ENCODE measurements around the gene ZNF516.

The ZNF516 gene

DNA sequence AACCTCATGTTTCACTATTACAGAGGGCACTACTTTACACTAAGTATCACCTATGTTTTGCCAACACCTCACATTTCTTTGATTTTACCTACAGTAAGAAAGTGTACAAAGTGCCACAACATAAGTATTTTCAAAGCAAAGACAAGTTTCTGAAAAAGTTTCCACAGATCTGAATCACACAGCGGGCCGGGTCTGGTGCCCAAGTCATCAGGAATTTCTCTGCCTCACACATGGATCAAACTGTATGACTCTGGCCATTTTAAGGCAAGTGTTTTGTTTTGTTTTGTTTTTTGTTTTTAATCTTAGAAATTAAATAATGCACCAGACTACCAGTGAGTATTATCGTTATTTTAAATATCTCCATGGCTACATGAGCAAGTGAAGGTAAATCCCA is 73.4 kb downstream of the ZNF516 start:
- no peak for DNase-seq (ENCODE audit: low read depth)

DNA sequence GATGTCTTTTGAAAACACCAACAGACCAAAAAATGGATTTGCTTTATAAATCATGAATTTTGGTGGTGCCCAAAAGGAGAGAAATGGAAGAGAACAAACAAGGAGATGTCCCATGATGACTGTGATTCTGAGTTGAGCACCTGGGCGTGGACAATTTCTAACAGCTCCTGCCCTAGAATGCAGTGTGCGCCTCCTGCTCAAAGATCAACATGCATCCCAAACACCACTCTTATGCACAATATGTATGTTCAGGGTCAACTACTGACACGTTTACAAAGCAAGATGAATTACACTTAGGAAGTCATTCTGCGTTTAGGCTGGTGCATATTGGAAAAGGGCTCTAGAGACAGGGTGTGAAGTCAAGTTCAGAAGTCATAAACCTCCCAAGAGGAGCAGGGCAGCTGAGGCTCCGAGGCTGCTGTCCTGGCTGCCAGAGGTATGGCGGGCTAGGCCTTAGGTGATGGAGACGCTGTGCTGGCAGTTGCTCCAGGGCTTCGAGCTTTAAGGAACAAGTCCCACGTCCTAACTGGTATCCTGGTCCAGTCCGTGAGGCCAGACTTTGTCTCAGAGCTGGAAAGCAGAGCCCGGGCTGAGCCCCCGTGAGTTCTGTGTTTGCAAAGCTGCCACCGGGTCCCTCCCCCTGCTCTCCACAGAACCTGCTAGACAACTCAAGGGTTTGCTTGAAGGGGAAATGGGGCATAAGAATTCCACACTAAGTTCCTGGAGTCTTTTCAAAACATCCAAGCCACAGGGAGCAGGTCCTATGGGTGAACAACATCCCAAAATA is 74.0 kb downstream of the ZNF516 start:
- no peak for DNase-seq (ENCODE audit: low read depth)

DNA sequence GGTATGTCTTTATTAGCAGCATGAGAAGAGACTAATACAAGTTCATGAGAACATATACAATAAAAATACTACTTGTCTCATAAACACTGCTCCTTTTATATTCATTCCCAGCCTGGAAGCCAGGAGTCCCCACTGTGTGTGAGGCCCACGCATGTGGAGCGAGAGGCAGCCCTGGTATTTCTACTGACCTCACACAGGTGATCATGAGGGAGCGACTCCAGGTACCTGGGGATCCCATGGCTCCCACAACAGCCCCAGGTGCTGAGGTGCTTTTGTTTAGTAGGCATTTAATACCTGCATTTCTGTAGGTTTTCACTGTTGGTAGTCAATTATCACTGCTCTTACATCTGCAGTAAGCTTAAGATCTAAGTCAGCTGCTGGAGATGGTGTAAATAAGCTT is 75.2 kb downstream of the ZNF516 start:
- no peak for DNase-seq (ENCODE audit: low read depth)

DNA sequence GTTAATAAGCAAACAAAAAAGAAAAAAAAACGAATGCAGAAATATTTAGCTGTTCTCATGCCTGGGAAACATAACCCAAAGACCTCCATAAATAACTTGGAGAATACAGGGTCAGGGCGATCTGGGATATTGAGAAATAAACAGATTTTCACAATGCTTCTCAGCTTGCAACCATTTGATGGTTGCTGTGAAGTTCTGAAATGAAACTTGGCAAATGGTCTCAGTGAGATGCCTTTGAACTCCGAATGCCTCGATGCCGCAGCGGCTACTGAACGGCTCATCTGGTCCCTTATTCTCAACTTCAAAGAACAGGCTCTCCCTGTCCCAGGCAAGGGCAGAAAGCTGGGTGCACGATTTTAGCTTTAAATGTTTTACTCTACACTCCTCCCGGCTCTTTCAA is 78.1 kb downstream of the ZNF516 start:
- DNase-seq (ENCODE audit: low read depth), result no peak

DNA sequence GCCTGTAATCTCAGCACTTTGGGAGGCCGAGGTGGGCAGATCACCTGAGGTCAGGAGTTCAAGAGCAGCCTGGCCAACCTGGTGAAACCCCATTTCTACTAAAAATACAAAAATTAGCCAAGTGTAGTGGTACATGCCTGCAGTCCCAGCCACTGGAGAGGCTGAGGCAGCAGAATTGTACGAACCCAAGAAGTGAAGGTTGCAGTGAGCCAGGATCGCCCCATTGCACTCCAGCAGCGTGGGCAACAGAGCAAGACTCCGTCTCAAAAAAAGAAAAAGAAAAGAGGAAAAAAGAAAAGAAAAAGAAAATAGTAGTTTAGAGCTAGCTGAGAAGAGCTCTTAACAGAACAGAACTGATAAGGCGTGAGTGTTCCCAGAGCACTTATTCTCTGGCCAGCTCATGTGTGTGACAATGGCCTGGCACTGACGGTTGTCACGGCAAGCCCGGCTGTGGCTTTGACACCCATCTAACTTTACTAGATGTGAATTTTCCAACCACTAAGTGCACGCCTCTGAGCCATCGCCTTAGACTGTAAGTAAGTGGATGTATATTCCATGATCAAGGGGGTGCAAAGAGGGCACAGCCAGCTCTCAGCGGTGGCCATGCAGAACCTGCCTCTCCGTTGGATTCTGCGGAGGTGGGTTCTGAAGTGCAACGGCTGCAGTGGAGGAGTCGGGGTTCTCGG is 80.0 kb downstream of the ZNF516 start:
- no peak for DNase-seq (ENCODE audit: low read depth)

DNA sequence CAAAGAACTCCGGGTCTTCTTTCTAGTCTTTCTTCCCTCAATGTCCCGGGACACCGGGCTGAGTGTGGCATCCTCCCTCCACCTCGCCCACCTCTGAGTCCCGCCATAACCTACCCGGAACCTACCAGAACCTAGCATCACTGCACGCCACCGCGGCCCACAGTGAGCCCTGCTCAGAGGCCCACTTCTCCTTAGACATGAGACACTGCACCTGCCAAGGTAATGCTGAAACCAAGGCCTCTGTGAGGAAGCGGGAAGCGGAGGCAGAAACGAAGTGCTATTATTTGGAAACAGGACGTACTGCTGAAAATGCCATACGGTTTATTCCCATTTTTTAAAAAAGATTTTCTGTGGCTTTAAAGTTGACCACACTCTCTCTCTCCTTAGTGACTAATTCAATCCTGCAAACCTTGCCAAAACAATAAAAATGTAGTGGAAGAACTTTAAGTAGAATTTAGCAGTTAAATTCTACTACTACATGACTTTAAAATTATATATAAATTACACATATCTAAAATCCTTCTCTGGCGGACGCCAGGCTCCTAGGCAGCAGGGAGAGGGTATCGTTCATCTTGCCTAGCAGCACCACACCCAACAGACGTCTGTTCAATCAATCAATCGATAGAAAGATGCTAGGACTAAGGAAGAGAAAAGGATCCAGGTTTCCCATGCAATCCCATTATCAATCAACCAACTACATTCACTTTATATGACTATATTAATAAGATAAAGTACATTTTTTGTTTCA is 82.0 kb downstream of the ZNF516 start:
- no peak for DNase-seq (ENCODE audit: low read depth)

DNA sequence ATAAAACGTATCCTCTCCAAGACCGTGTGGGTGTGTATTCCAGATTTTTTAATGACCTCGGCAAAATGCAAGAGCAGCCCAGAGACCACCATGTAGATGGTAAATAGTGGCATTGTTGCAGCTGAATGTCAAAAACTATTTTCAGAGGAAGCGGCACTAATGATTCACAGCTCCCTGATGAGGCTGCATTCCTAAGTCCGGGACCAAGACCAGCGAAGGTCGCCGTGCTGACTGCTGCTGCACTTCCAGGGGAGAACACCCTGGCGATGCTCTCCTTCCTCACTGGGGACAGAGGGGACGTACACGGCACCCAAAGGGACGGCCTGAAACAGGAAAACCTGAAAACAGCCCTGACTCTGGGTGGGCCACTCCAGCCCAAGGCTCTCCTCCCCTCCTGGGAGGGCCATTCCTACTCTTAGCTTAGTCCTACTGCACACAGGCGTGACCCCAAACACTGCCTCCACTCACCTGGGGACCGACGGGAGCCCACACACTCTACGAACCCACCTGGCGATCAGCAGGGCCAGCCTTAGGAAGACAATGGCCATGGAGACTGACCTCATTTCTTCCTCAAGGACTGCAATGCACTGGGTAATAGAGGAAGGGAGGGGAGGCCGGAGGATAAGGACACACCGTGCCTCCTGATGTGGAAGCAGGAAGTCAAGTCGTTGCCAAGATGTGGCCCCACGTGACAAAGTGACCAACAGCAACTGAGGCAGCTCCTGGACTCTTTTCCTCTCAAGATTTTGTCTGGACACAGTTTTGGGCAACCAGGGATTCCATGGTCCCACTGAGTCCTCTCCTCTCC is 82.8 kb downstream of the ZNF516 start:
- no peak for DNase-seq (ENCODE audit: low read depth)

DNA sequence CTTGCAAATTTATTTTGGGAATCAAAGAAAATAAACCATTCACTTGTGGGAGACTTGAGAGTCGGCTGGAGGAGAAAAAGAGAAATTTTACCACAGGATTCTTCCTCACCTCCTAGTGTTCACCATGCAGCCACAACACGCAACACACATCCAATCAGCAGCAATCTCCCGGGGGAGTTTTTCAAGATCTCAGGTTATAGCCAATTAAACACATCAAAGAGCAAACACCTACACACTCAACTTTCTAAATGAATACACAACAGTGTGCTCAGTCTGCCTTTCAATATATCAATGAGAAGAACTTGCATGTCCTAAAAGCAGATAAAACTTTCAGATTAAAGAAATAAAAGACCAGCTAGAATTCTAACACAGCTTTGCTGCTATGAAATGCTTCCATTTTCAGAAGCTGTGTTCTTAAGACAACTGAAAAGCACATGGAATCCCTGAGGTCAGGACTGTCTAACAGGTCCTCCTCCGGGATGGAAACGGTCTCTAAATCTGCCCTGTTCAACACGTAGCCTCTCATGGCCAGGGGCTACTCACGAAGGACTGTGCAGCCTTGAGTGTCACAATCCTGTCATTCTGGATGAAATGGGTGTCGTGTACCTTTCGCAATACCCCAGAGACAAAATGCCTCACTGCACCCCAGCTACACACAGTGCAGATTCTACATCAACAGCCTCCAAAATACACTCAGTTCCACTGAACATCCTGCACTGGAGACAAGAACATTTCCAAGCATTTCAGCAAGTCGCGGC is 84.2 kb downstream of the ZNF516 start:
- DNase-seq (ENCODE audit: low read depth), result peak; percentile 15

DNA sequence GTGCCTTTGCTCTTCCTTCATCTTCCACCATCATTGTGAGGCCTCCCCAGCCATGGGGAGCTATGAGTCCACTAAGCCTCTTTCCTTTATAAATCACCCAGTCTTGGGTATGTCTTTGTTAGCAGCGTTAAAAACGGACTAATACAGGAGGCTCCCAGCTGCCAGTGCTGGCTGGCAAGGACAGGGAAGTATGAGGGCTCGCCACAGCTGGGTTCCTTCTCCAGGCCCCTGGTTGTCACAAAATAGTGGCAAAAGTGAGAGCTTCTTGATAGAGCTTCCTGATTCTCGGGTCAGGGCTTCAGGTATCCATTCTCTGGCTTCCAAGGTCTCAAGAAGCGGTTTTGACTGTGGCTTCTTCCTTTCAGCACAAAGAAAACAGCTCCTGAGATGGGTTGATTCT is 85.0 kb downstream of the ZNF516 start:
- DNase-seq (ENCODE audit: low read depth), result no peak

DNA sequence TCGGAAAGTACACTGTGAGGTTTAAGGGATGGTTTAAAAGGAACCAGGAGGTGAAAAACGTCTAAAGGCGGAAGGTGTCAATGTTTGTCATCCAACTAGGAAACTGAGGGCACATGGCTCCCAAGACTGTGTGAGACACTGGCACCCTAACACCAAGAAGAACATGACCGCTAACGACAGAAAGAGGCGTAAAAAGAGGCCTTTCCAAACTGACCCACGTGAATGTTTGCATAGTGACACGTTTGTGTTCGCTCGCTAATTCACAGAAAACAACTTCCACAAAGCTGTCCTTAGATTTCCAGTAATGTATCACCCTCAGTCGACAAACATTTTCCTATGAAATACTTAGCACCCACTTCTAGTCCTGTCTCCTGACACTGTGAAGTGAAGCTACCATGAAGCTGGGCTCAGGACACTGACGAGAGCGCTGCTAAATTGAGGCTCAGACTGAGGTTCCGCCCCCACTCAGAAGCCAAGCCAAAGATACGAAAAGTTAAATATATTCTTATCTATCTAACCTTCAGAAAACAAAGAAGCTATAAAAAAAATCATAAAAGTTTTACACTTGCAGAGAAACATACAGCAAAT is 86.5 kb downstream of the ZNF516 start:
- no peak for DNase-seq (ENCODE audit: low read depth)

DNA sequence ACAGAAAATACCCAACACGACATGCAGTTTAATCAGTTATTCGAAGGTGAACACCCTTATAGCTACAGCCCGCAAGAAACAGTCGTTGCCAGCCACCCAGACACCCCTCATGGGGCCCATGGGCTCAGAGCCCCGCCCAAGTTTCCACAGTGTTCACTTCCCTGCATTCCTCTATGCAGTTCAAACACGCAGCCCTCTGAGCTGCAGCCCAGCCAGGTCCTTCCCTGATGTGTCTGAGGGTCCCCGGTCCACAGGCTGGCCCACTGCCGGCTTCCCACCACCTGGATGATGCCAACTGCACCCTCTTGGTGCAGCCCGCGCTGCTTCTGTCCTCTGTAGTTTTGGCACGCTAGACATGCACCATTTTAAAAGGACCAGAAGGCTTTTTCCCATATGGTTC is 87.4 kb downstream of the ZNF516 start:
- no peak for DNase-seq (ENCODE audit: low read depth)

DNA sequence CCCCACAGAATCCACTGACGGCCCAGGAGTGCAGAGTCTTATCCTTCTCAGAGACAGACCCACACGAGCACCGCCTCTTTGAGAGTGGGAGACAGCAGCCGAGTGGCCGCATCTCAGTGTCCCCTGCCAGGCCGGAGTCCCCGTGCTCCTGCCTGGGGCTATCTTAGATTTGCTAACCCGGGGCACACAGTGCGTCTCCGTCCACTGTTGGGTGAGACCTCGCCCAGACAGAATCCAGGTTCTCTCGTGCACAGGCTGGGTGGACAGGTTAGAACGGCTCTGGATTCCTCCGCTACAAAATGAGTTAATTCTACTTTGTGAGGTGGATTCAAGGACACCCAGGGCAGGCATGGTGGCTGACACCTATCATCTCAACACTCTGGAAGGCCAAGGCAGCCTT is 88.3 kb downstream of the ZNF516 start:
- DNase-seq (ENCODE audit: low read depth), result no peak

DNA sequence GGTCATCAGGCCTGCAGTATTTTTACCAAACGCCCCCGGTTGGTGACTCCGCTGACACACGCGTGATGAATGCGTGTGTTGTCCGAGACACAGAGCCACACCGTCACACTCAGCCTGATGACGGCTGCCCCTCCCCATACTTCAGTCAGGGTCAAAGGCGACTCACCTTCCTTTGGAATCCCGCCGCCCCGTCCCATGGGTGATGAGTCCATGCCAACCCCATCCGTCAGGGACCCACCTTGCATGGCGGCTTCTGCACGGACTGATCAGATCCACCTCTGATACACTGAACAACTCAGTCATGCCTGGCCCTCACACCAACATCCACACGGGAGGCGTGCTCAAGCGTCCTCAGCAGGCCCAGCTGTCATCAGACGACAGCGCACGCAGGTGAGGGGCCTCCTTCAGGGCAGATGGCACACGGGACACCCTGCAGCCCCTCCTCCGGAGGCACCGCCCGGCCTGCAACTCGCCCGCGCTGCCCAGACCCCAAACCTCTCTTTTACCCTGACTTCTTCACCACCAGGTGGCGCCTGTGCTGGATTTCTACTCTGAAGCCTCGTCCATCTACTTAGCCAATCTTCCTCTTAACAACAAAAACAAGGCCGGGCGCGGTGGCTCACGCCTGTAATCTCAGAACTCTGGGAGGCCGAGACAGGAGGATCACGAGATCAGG is 89.2 kb downstream of the ZNF516 start:
- DNase-seq (ENCODE audit: low read depth), result no peak

DNA sequence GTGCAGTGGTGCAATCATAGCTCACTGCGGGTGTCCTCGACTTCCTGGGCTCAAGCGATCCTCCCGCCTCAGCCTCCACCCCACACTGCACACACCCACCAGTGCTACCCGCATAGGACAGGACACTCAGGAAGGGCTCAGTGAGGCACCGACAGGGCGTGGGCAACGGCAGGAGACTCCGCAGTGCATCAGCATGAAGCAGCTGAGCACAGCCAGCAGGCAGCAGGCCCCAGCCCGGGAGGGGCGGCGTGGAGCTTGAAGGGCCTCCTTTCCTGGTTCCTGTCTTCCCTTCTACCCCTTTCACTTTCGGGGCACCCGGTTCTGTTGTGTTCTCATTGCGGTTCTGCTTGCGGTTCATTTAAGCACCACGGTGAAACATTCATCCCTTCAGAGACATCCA is 89.8 kb downstream of the ZNF516 start:
- DNase-seq (ENCODE audit: low read depth), result no peak

DNA sequence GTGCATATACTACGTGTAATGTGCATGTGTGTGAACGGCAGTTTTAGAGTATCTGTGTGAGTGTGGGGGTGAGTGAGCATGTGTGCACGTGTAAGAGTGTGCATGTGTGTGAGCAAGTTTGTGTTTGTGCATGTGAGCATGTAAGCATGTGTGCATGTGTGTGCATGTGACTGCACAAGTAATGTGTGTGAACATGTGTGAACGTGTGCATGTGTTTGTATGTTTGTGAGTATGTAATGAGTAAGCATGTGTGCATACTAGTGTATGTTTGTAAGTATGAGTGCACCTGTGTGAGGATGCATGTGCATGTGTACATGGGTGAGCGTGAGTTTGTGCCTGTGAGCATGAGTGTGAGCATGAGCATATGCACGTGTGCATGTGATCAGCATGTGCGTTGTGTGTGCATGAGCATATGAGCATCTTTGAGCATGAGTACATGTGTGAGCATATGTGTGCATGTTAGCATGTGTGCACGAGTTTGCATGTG is 90.7 kb downstream of the ZNF516 start:
- no peak for DNase-seq (ENCODE audit: low read depth)

DNA sequence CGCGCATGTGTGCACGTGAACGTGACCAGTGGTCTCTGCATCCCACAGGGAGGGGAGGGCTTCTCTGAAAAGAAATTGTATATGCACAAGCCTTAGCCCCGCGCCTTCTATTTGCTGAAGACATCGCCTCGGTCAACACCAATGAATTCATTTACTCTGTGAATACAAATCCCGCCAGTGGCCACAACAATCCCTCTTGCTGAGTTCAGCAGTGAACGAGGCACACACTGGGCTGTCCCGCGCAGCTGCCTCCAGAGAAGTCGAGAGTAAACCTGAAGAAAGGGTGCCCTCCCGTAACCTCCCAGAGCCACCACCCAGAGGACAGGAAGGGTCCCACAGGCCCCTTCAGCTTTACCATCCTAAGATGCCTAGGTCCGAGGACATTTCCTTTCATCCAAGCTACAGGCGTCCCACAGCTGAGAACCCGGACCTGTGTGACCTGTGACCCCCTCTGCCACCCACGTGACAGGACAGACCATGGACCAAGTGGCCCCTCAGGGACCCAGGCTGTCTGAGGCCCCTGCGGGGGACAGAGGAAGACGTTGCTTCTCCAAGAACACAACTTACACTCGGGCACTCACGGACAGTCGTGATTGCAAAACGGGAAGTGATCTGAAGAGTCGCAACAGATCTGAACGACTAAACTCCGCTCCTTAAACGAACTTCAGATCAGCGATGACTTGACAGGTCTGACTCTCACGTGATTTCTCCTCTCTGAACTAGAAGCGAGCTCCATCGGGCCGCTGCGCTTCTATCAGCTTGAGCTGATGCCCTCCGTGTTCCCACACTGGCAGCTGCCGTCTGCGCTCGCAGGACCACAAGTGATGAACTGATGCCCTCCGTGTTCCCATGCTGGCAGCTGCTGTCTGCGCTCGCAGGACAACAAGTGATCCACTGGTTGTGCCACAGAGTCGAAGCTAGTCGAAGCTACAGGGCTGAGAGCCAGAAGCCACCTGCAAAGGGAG is 92.7 kb downstream of the ZNF516 start:
- no peak for DNase-seq (ENCODE audit: low read depth)

DNA sequence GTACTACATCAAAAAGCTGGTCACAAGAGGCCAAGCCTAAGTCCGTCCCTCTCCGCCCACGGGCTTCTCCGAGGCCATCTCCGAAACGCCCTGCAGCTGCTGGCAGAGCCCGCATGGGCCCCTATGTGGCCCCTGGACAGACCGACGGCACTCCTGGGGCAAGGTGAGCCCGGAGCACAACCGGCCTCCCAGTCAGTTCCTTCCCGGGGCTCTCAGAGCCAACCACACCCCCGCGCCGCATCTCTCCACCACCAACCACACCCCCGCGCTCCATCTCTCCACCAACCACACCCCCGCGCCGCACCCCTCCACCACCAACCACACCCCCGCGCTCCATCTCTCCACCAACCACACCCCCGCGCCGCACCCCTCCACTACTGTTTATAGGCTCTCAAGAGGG is 93.5 kb downstream of the ZNF516 start:
- no peak for DNase-seq (ENCODE audit: low read depth)

DNA sequence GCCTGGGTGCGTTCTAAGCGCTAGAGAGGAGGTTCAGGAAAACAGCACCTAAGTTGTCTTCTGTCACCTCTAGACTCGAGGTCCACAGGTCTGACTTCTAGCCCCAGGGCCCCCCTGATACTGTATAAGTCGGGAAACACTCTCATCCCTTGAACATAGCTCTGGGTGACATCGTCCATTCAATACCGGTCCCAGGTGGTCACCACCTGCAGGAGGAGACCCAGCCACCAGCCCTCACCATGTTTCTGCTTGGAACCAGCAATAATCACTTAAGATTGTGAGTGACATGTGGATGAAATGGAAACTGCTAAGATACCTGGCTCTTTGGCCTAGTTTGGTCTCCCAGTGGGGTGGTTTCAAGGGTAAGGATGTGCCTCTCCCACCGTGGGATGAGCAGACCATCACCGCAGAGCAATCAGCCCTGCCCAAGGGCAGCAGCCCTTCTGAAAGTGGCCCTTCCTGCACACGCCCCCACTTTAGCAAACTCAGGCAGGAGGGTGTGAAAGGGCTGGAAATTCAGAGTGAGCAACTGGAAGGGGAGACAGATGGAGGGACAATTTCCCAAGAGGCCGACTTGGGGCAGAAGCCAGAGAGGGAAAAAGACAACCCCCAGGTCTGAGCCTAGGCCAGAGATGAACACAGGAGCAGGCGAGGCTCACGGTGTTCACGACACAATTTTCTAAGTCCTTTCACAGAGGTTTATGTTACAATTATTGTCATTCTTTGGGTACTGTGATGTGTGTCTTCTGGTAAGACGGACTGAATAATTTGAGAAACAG is 95.2 kb downstream of the ZNF516 start:
- no peak for DNase-seq (ENCODE audit: low read depth)

Measured in activated T-cell treated with anti-CD3 and anti-CD28 coated beads for 48 hours (primary cell).